Measurements from ENCODE around the gene TMEM266. TPM values are rescaled to one million over a fixed set of nuclear protein-coding genes. Genes with fewer than 3 reads are reported as not detected.

Gene TMEM266
- total RNA-seq, 4 donors from 2014 or later, result 1.4 to 3.1 (median 2.3) TPM

GRCh38 chr15:76184650-76185035 lies 124.9 kb downstream of the TMEM266 start:
- no peaks in the 10 kb centered on the region for H3K9me3 ChIP-seq
- no peak overlapping the region for H3K4me3 ChIP-seq
- H3K27me3 ChIP-seq, result no peaks in the 10 kb centered on the region
- H3K36me3 ChIP-seq, result no peaks in the 10 kb centered on the region
- DNase-seq (ENCODE audit: low spot score in 2 of 2), result no peak
- peaks cover 16% of the 10 kb centered on the region for H3K4me1 ChIP-seq
- WGBS, result 65% methylated on average over 11 of the region's 13 CpGs
- no peak overlapping the region for H3K27ac ChIP-seq
- no peak for TF ChIP-seq CTCF (IDR thresholded peaks at IDR 0.05)
- no peak for TF ChIP-seq POLR2A (IDR thresholded peaks at IDR 0.05)
- no peak for TF ChIP-seq EP300 (IDR thresholded peaks at IDR 0.05)
- no peak for TF ChIP-seq POLR2AphosphoS5 (IDR thresholded peaks at IDR 0.05)

- H3K4me3 ChIP-seq, result no peak overlapping the region
- WGBS, result 62% methylated on average over 3 of the region's 3 CpGs
- peaks cover 24% of the 10 kb centered on the region for H3K4me1 ChIP-seq
- no peak for TF ChIP-seq POLR2AphosphoS5 (IDR thresholded peaks at IDR 0.05)
- TF ChIP-seq EP300 (IDR thresholded peaks at IDR 0.05), result no peak
- TF ChIP-seq CTCF (IDR thresholded peaks at IDR 0.05), result peak in 1 of 2 donors; percentile 61
- no peak for TF ChIP-seq POLR2A (IDR thresholded peaks at IDR 0.05)
- H3K36me3 ChIP-seq, result no peaks in the 10 kb centered on the region
- H3K27me3 ChIP-seq, result no peaks in the 10 kb centered on the region
- no peak overlapping the region for H3K27ac ChIP-seq
- no peaks in the 10 kb centered on the region for H3K9me3 ChIP-seq
- DNase-seq (ENCODE audit: low spot score in 2 of 2), result no peak
These were observed 125.9 kb downstream of the TMEM266 start for GRCh38 chr15:76185716-76186115.

GRCh38 chr15:76187163-76187562 lies 127.4 kb downstream of the TMEM266 start:
- peaks cover 32% of the 10 kb centered on the region for H3K4me1 ChIP-seq
- H3K4me3 ChIP-seq, result no peak overlapping the region
- H3K36me3 ChIP-seq, result no peaks in the 10 kb centered on the region
- no peak overlapping the region for H3K27ac ChIP-seq
- 84% methylated on average over 3 of the region's 4 CpGs for whole genome bisulfite sequencing
- no peaks in the 10 kb centered on the region for H3K9me3 ChIP-seq
- TF ChIP-seq POLR2AphosphoS5 (IDR thresholded peaks at IDR 0.05), result no peak
- no peak for TF ChIP-seq EP300 (IDR thresholded peaks at IDR 0.05)
- TF ChIP-seq CTCF (IDR thresholded peaks at IDR 0.05), result no peak
- no peak for TF ChIP-seq POLR2A (IDR thresholded peaks at IDR 0.05)
- DNase-seq (ENCODE audit: low spot score in 2 of 2), result no peak
- peaks cover 3% of the 10 kb centered on the region for H3K27me3 ChIP-seq

GRCh38 chr15:76189106-76189505 lies 129.3 kb downstream of the TMEM266 start:
- no peak for TF ChIP-seq CTCF (IDR thresholded peaks at IDR 0.05)
- TF ChIP-seq EP300 (IDR thresholded peaks at IDR 0.05), result no peak
- TF ChIP-seq POLR2AphosphoS5 (IDR thresholded peaks at IDR 0.05), result no peak
- TF ChIP-seq POLR2A (IDR thresholded peaks at IDR 0.05), result no peak
- H3K27me3 ChIP-seq, result peaks cover 3% of the 10 kb centered on the region

GRCh38 chr15:76190070-76190564 lies 130.3 kb downstream of the TMEM266 start:
- no peak for DNase-seq (ENCODE audit: low spot score in 2 of 2)
- TF ChIP-seq EP300 (IDR thresholded peaks at IDR 0.05) (no peak), CTCF (IDR thresholded peaks at IDR 0.05) (no peak), POLR2AphosphoS5 (IDR thresholded peaks at IDR 0.05) (no peak), POLR2A (IDR thresholded peaks at IDR 0.05) (no peak)
- no peaks in the 10 kb centered on the region for H3K36me3 ChIP-seq
- H3K9me3 ChIP-seq, result no peaks in the 10 kb centered on the region
- H3K27me3 ChIP-seq, result peaks cover 3% of the 10 kb centered on the region
- H3K4me1 ChIP-seq, result peaks cover 31% of the 10 kb centered on the region
- 54% methylated on average over 12 of the region's 12 CpGs for WGBS
- no peak overlapping the region for H3K4me3 ChIP-seq
- H3K27ac ChIP-seq, result no peak overlapping the region

More at GRCh38 chr15:76189106-76189505, 129.3 kb downstream of the TMEM266 start:
- no peak for DNase-seq (ENCODE audit: low spot score in 2 of 2)
- Histone ChIP-seq H3K27ac (no peak overlapping the region), H3K4me3 (no peak overlapping the region), H3K36me3 (no peaks in the 10 kb centered on the region), H3K9me3 (no peaks in the 10 kb centered on the region), H3K4me1 (peaks cover 33% of the 10 kb centered on the region)
- 76% methylated on average over 2 of the region's 2 CpGs for WGBS

All from suprapubic skin (tissue), 4 donors.